ENCODE measurements around the gene ARHGAP10. TPM values are rescaled to one million over a fixed set of nuclear protein-coding genes. Genes with fewer than 3 reads are reported as not detected.

The ARHGAP10 gene
- total RNA-seq, 1 donor from 2014 or later = 20.2 TPM

GRCh38 chr4:147965056-147965455, 233.2 kb downstream of the ARHGAP10 start:
- Mint-ChIP-seq H3K4me1 (peaks cover 4% of the 10 kb centered on the region), H3K27ac (no peak overlapping the region)

GRCh38 chr4:147965873-147966272, 234.0 kb downstream of the ARHGAP10 start:
- Histone ChIP-seq H3K9ac (no peak overlapping the region), H3K27ac (no peak overlapping the region)

More at GRCh38 chr4:147965056-147965455, 233.2 kb downstream of the ARHGAP10 start:
- no peaks in the 10 kb centered on the region for H3K9me3 ChIP-seq (ENCODE audit: low read depth)
- H3K4me1 ChIP-seq = peaks cover 14% of the 10 kb centered on the region
- no peaks in the 10 kb centered on the region for H3K27me3 ChIP-seq
- H3K9ac ChIP-seq = no peak overlapping the region
- DNase-seq (ENCODE audit: low spot score) = no peak
- Mint-ChIP-seq H3K9me3 (peaks cover 2% of the 10 kb centered on the region), H3K4me3 (no peak overlapping the region), H3K27me3 (ENCODE audit: insufficient read depth, low read depth) (no peaks in the 10 kb centered on the region), H3K36me3 (peaks cover 5% of the 10 kb centered on the region)
- no peak for TF ChIP-seq EZH2phosphoT487 (IDR thresholded peaks at IDR 0.05)
- TF ChIP-seq EZH2 (IDR thresholded peaks at IDR 0.05) = no peak
- TF ChIP-seq CTCF (IDR thresholded peaks at IDR 0.05) = no peak
- no peaks in the 10 kb centered on the region for H3F3A ChIP-seq (ENCODE audit: low read depth)
- H4K20me1 ChIP-seq (ENCODE audit: low read depth) = no peaks in the 10 kb centered on the region
- H3K36me3 ChIP-seq = no peaks in the 10 kb centered on the region
- no peak overlapping the region for H3K4me3 ChIP-seq
- no peak overlapping the region for H3K4me2 ChIP-seq
- no peaks in the 10 kb centered on the region for H3K79me2 ChIP-seq (ENCODE audit: low read depth)
- no peak overlapping the region for H3K27ac ChIP-seq
- no peak overlapping the region for H2AFZ ChIP-seq (replicated peaks)

GRCh38 chr4:147968641-147969040, 236.8 kb downstream of the ARHGAP10 start:
- Histone ChIP-seq H3K4me3 (no peak overlapping the region), H3K36me3 (no peaks in the 10 kb centered on the region), H3K4me1 (peaks cover 9% of the 10 kb centered on the region), H3K27me3 (no peaks in the 10 kb centered on the region), H3K79me2 (ENCODE audit: low read depth) (no peaks in the 10 kb centered on the region), H4K20me1 (ENCODE audit: low read depth) (no peaks in the 10 kb centered on the region), H2AFZ (replicated peaks) (no peak overlapping the region), H3K9ac (no peak overlapping the region), H3K27ac (no peak overlapping the region), H3K9me3 (ENCODE audit: low read depth) (no peaks in the 10 kb centered on the region), H3K4me2 (no peak overlapping the region), H3F3A (ENCODE audit: low read depth) (no peaks in the 10 kb centered on the region)
- no peak for DNase-seq (ENCODE audit: low spot score)
- TF ChIP-seq EZH2 (IDR thresholded peaks at IDR 0.05) (no peak), EZH2phosphoT487 (IDR thresholded peaks at IDR 0.05) (no peak), CTCF (IDR thresholded peaks at IDR 0.05) (no peak)
- no peak overlapping the region for H3K27ac Mint-ChIP-seq
- H3K27me3 Mint-ChIP-seq (ENCODE audit: insufficient read depth, low read depth) = no peaks in the 10 kb centered on the region
- peaks cover 5% of the 10 kb centered on the region for H3K36me3 Mint-ChIP-seq
- H3K4me1 Mint-ChIP-seq = peaks cover 7% of the 10 kb centered on the region
- H3K4me3 Mint-ChIP-seq = no peak overlapping the region
- peaks cover 4% of the 10 kb centered on the region for H3K9me3 Mint-ChIP-seq

More at GRCh38 chr4:147965873-147966272, 234.0 kb downstream of the ARHGAP10 start:
- no peak for DNase-seq (ENCODE audit: low spot score)
- Mint-ChIP-seq H3K9me3 (peaks cover 2% of the 10 kb centered on the region), H3K4me3 (no peak overlapping the region), H3K27ac (no peak overlapping the region), H3K4me1 (peaks cover 7% of the 10 kb centered on the region), H3K36me3 (peaks cover 5% of the 10 kb centered on the region), H3K27me3 (ENCODE audit: insufficient read depth, low read depth) (no peaks in the 10 kb centered on the region)
- Histone ChIP-seq H3K36me3 (no peaks in the 10 kb centered on the region), H3K27me3 (no peaks in the 10 kb centered on the region), H4K20me1 (ENCODE audit: low read depth) (no peaks in the 10 kb centered on the region), H3K4me1 (peaks cover 14% of the 10 kb centered on the region), H2AFZ (replicated peaks) (no peak overlapping the region), H3K4me3 (no peak overlapping the region), H3F3A (ENCODE audit: low read depth) (no peaks in the 10 kb centered on the region), H3K9me3 (ENCODE audit: low read depth) (no peaks in the 10 kb centered on the region), H3K79me2 (ENCODE audit: low read depth) (no peaks in the 10 kb centered on the region), H3K4me2 (no peak overlapping the region)
- TF ChIP-seq EZH2phosphoT487 (IDR thresholded peaks at IDR 0.05) (no peak), EZH2 (IDR thresholded peaks at IDR 0.05) (no peak), CTCF (IDR thresholded peaks at IDR 0.05) (no peak)

All from neural progenitor cell (in vitro differentiated cells).